Thyroid gland (tissue), 4 donors: ENCODE measurements around the gene GCH1.

Source experiments
- POLR2A ChIP-seq, 2 donors: fragments of 450-650 bp; IDR thresholded peaks; one replicate each; pipeline ENCODE4 v1.6.1; 2017; ENCODE audit warnings: antibody characterized with exemption in 2 of 2, mild to moderate bottlenecking in 2 of 2, moderate library complexity in 1 of 2
- TF ChIP-seq, protein P1 (sequence below), 6 experiments: fragments of 200-600 bp in 3 of 6; fragments of 450-650 bp in 3 of 6; sonication (generic) in 3 of 6; IDR thresholded peaks; one replicate each; pipeline ENCODE4 v1.5.1; 2016 to 2019; ENCODE audit warnings: antibody characterized with exemption in 6 of 6, mild to moderate bottlenecking in 2 of 6, inconsistent platforms in 1 of 6, moderate library complexity in 1 of 6

DNA sequence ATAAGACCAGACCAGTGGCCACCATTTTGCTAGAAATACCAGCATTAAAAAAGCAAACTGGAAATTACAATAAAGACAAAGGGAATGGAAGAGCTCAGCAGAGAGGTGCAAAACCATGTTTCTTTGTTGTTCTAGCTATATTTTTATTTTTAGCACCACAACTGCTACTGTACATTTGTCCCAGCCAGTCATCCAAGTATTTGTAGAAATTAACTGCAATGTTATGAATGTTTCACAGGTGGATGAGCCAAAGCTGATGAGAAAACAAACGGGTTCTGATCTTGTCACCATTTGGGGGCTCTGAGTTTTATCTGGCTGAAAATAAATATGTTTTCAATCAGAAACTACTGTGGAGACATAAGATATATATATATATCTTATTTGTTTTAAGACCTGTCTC, 24.9 kb upstream of the GCH1 start:
- TF ChIP-seq, protein P1, sequence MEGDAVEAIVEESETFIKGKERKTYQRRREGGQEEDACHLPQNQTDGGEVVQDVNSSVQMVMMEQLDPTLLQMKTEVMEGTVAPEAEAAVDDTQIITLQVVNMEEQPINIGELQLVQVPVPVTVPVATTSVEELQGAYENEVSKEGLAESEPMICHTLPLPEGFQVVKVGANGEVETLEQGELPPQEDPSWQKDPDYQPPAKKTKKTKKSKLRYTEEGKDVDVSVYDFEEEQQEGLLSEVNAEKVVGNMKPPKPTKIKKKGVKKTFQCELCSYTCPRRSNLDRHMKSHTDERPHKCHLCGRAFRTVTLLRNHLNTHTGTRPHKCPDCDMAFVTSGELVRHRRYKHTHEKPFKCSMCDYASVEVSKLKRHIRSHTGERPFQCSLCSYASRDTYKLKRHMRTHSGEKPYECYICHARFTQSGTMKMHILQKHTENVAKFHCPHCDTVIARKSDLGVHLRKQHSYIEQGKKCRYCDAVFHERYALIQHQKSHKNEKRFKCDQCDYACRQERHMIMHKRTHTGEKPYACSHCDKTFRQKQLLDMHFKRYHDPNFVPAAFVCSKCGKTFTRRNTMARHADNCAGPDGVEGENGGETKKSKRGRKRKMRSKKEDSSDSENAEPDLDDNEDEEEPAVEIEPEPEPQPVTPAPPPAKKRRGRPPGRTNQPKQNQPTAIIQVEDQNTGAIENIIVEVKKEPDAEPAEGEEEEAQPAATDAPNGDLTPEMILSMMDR (IDR thresholded peaks at IDR 0.05): no peak
- TF ChIP-seq POLR2A (IDR thresholded peaks at IDR 0.05): no peak
